HepG2 (cell line): ENCODE results near the gene NOP14. TPM values are rescaled to one million over a fixed set of nuclear protein-coding genes. Genes with fewer than 3 reads are reported as not detected.

Experiments used
- E2F1 ChIP-seq: sonication (generic); formaldehyde crosslinking; IDR thresholded peaks from 2 replicates; pipeline ENCODE4 v1.5.0; 2020; ENCODE audit warnings: missing genetic modification reagents
- FOXJ3 ChIP-seq: sonication (generic); formaldehyde crosslinking; IDR thresholded peaks from 2 replicates; pipeline ENCODE4 v1.4.0; 2020; ENCODE audit warnings: missing genetic modification reagents, mild to moderate bottlenecking, borderline replicate concordance
- HDAC6 ChIP-seq: fragments of 200-600 bp; sonication (generic); IDR thresholded peaks from 2 replicates; pipeline ENCODE4 v1.7.0; 2017; ENCODE audit warnings: mild to moderate bottlenecking, antibody characterized with exemption, low read length, low read depth
- HNRNPH1 ChIP-seq: fragments of 200-400 bp; formaldehyde crosslinking; optimal IDR thresholded peaks from 2 replicates; pipeline ENCODE3; 2017; ENCODE audit warnings: mild to moderate bottlenecking, low read depth, low read length
- HNRNPL ChIP-seq: fragments of 200-400 bp; formaldehyde crosslinking; IDR thresholded peaks from 2 replicates; pipeline ENCODE4 v1.6.1; 2017; ENCODE audit warnings: mild to moderate bottlenecking, low read depth, low read length
- HNRNPLL ChIP-seq: fragments of 200-400 bp; formaldehyde crosslinking; IDR thresholded peaks from 2 replicates; pipeline ENCODE4 v1.6.1; 2017; ENCODE audit warnings: mild to moderate bottlenecking, low read depth, low read length; ENCODE audit not compliant: poor library complexity, severe bottlenecking
- IKZF4 ChIP-seq: sonication (generic); formaldehyde crosslinking; IDR thresholded peaks from 2 replicates; pipeline ENCODE4 v1.5.1; 2020; ENCODE audit warnings: borderline replicate concordance, mild to moderate bottlenecking, low read depth, missing genetic modification reagents; ENCODE audit errors: not compliant biosample characterization
- JUND ChIP-seq: sonication (generic); formaldehyde crosslinking; IDR thresholded peaks from 2 replicates; pipeline ENCODE4 v1.8.0; 2022; ENCODE audit warnings: mild to moderate bottlenecking, missing genetic modification reagents
- MLXIP ChIP-seq: sonication (generic); formaldehyde crosslinking; IDR thresholded peaks from 2 replicates; pipeline ENCODE4 v1.9.0; 2021; ENCODE audit warnings: missing genetic modification reagents, borderline replicate concordance
- NKX3-1 ChIP-seq: sonication (generic); formaldehyde crosslinking; IDR thresholded peaks from 2 replicates; pipeline ENCODE4 v1.5.0; 2020; ENCODE audit warnings: missing genetic modification reagents
- PAX8 ChIP-seq: sonication (generic); formaldehyde crosslinking; IDR thresholded peaks from 2 replicates; pipeline ENCODE4 v1.8.0; 2022; ENCODE audit warnings: mild to moderate bottlenecking, missing genetic modification reagents, borderline replicate concordance
- REXO4 ChIP-seq: sonication (generic); formaldehyde crosslinking; IDR thresholded peaks from 2 replicates; pipeline ENCODE4 v1.8.0; 2022; ENCODE audit warnings: missing genetic modification reagents, mild to moderate bottlenecking, borderline replicate concordance
- RFX3 ChIP-seq: IDR thresholded peaks from 2 replicates; pipeline ENCODE4 v1.6.1; 2016; ENCODE audit warnings: missing biosample characterization, missing genetic modification reagents
- SIN3B ChIP-seq: fragments of 150-350 bp; IDR thresholded peaks from 2 replicates; pipeline ENCODE4 v1.6.1; 2014; ENCODE audit warnings: low read length
- SUZ12 ChIP-seq: fragments of 150-350 bp; IDR thresholded peaks from 2 replicates; pipeline ENCODE4 v1.6.1; 2014; ENCODE audit warnings: low read depth, low read length
- ZFP36 ChIP-seq: fragments of 150-350 bp; IDR thresholded peaks from 2 replicates; pipeline ENCODE4 v1.6.1; 2018; ENCODE audit warnings: borderline replicate concordance, low read length, low read depth; ENCODE audit not compliant: partially characterized antibody
- ZFP90 ChIP-seq: sonication (generic); formaldehyde crosslinking; IDR thresholded peaks from 2 replicates; pipeline ENCODE4 v1.8.0; 2022; ENCODE audit warnings: missing genetic modification reagents, mild to moderate bottlenecking, inconsistent platforms, borderline replicate concordance
- ZNF234 ChIP-seq: sonication (generic); formaldehyde crosslinking; conservative IDR thresholded peaks from 2 replicates; pipeline ENCODE4 v1.5.1; 2020; ENCODE audit warnings: mild to moderate bottlenecking, missing genetic modification reagents
- ZNF280D ChIP-seq: sonication (generic); formaldehyde crosslinking; IDR thresholded peaks from 2 replicates; pipeline ENCODE4 v1.5.1; 2020; ENCODE audit warnings: mild to moderate bottlenecking, missing genetic modification reagents
- ZNF44 ChIP-seq: sonication (generic); formaldehyde crosslinking; IDR thresholded peaks from 2 replicates; pipeline ENCODE4 v1.5.1; 2020; ENCODE audit warnings: mild to moderate bottlenecking, missing genetic modification reagents
- ZNF569 ChIP-seq: sonication (generic); formaldehyde crosslinking; IDR thresholded peaks from 2 replicates; pipeline ENCODE4 v1.5.0; 2020; ENCODE audit warnings: mild to moderate bottlenecking, missing genetic modification reagents, moderate library complexity, borderline replicate concordance
- ZNF678 ChIP-seq: sonication (generic); formaldehyde crosslinking; IDR thresholded peaks from 2 replicates; pipeline ENCODE4 v1.4.0; 2020; ENCODE audit warnings: mild to moderate bottlenecking, missing genetic modification reagents
- ZNF782 ChIP-seq: sonication (generic); formaldehyde crosslinking; IDR thresholded peaks from 2 replicates; pipeline ENCODE4 v1.4.0; 2020; ENCODE audit warnings: missing genetic modification reagents, mild to moderate bottlenecking, borderline replicate concordance
- polyA plus RNA-seq, 8 experiments: library from polyadenylated mRNA; depleted of rRNA in 3 of 8; stranded (reverse) in 7 of 8; unstranded in 1 of 8; fragments of >200 nt; fragmentation: Illumina TruSeq in 4 of 8; extraction: Trizol in 4 of 8; gene quantifications; 2 replicates each; pipeline versions ENCODE4 v1.2.1 to v1.2.3, GENCODE V29; 2011 to 2016; ENCODE audit warnings: low read depth in 4 of 8, missing spikeins in 1 of 8, mixed read lengths in 1 of 8; ENCODE audit not compliant: insufficient read depth in 1 of 8
- total RNA-seq, 5 experiments: library from RNA; depleted of rRNA; stranded (reverse); fragments of >200 nt; fragmentation: Illumina TruSeq; extraction: Trizol; gene quantifications; 2 replicates each; pipeline ENCODE4 v1.2.3, GENCODE V29; 2016; ENCODE audit warnings: low read depth in 1 of 5

Gene NOP14
- total and polyA plus RNA-seq, 2 of the 13 experiments (the other 11 are each of a cell fraction or from before 2014, with no cell fraction given): 6.9 to 47.9 TPM

GRCh38 chr4:2937146-2937857 lies 25.9 kb downstream of the NOP14 start (continued):
- TF ChIP-seq E2F1: no peak
- 0 out of 2 replicates have a peak, but pooled peaks have one; percentile 18 for TF ChIP-seq HNRNPL
- TF ChIP-seq HNRNPLL: no peak
- TF ChIP-seq ZFP36: no peak
- 0 out of 2 replicates have a peak, but pooled peaks have one; percentile 16 for TF ChIP-seq ZNF44 (CRISPR knock-in tag)
- peak; percentile 80; the same call in 1 of the 2 replicates for TF ChIP-seq ZNF280D
- no peak for TF ChIP-seq HNRNPH1
- no peak for TF ChIP-seq REXO4
- no peak for TF ChIP-seq HDAC6
- TF ChIP-seq IKZF4 (CRISPR knock-in tag): no peak
- TF ChIP-seq ZNF678 (CRISPR knock-in tag): no peak
- no peak for TF ChIP-seq ZNF234 (CRISPR knock-in tag)
- no peak for TF ChIP-seq ZNF782 (CRISPR knock-in tag)
- no peak for TF ChIP-seq JUND (CRISPR knock-in tag)
- no peak; the same call in 1 of the 2 replicates for TF ChIP-seq SIN3B
- TF ChIP-seq ZFP90 (CRISPR knock-in tag): peak; percentile 62; the same call in 1 of the 2 replicates
- no peak for TF ChIP-seq SUZ12
- TF ChIP-seq ZNF569 (CRISPR knock-in tag): no peak
- 0 out of 2 replicates have a peak, but pooled peaks have one; percentile 54 for TF ChIP-seq FOXJ3 (CRISPR knock-in tag)
- no peak for TF ChIP-seq NKX3-1
- no peak for TF ChIP-seq PAX8
- no peak for TF ChIP-seq RFX3
- TF ChIP-seq MLXIP (CRISPR knock-in tag): no peak
